ENCODE results near the gene NIPBL.
"Not testable (repeated sequence)": the region's sequence is repeated elsewhere in the genome, so short reads cannot be mapped to it uniquely, and the experiment has no call there.

NIPBL gene

GRCh38 chr5:36885566-36886485 lies 9.3 kb downstream of the NIPBL start:
- no peak for TF ChIP-seq CTCF (IDR thresholded peaks at IDR 0.05; ENCODE audit: unreplicated experiment in 3 of 3)
- Mint-ChIP-seq H3K36me3 (ENCODE audit: low read depth) (peaks cover 22% of the 10 kb centered on the region), H3K4me1 (peaks cover 34% of the 10 kb centered on the region), H3K9me3 (no peaks in the 10 kb centered on the region), H3K27ac (no peak overlapping the region), H3K27me3 (ENCODE audit: low read depth) (no peaks in the 10 kb centered on the region), H3K4me3 (no peak overlapping the region)

- H3K9me3 Mint-ChIP-seq = peaks cover 6% of the 10 kb centered on the region
- H3K4me3 Mint-ChIP-seq = no peak overlapping the region
- TF ChIP-seq CTCF (IDR thresholded peaks at IDR 0.05; ENCODE audit: unreplicated experiment in 3 of 3) = no peak
- peaks cover 24% of the 10 kb centered on the region for H3K4me1 Mint-ChIP-seq
- no peak overlapping the region for H3K27ac Mint-ChIP-seq
- H3K27me3 Mint-ChIP-seq (ENCODE audit: low read depth) = no peaks in the 10 kb centered on the region
- H3K36me3 Mint-ChIP-seq (ENCODE audit: low read depth) = peaks cover 31% of the 10 kb centered on the region
These were observed 10.2 kb downstream of the NIPBL start for GRCh38 chr5:36886791-36887190.

- Mint-ChIP-seq H3K9me3 (peaks cover 9% of the 10 kb centered on the region), H3K27ac (no peak overlapping the region), H3K4me3 (no peak overlapping the region), H3K4me1 (peaks cover 19% of the 10 kb centered on the region), H3K27me3 (ENCODE audit: low read depth) (no peaks in the 10 kb centered on the region), H3K36me3 (ENCODE audit: low read depth) (peaks cover 35% of the 10 kb centered on the region)
- TF ChIP-seq CTCF (IDR thresholded peaks at IDR 0.05; ENCODE audit: unreplicated experiment in 3 of 3) = no peak
These were observed 11.0 kb downstream of the NIPBL start for GRCh38 chr5:36887532-36887931.

GRCh38 chr5:36888303-36888702 lies 11.7 kb downstream of the NIPBL start:
- Mint-ChIP-seq H3K4me1 (peaks cover 19% of the 10 kb centered on the region), H3K27me3 (ENCODE audit: low read depth) (no peaks in the 10 kb centered on the region), H3K9me3 (peaks cover 9% of the 10 kb centered on the region), H3K27ac (no peak overlapping the region), H3K4me3 (no peak overlapping the region), H3K36me3 (ENCODE audit: low read depth) (peaks cover 35% of the 10 kb centered on the region)
- no peak for TF ChIP-seq CTCF (IDR thresholded peaks at IDR 0.05; ENCODE audit: unreplicated experiment in 3 of 3)

- Mint-ChIP-seq H3K27me3 (ENCODE audit: low read depth) (no peaks in the 10 kb centered on the region), H3K27ac (no peak overlapping the region), H3K4me3 (no peak overlapping the region), H3K9me3 (peaks cover 9% of the 10 kb centered on the region), H3K36me3 (ENCODE audit: low read depth) (peaks cover 40% of the 10 kb centered on the region), H3K4me1 (peaks cover 14% of the 10 kb centered on the region)
- TF ChIP-seq CTCF (IDR thresholded peaks at IDR 0.05; ENCODE audit: unreplicated experiment in 3 of 3) = no peak
These were observed 12.7 kb downstream of the NIPBL start for GRCh38 chr5:36889264-36889663.

GRCh38 chr5:36891266-36891665 lies 14.7 kb downstream of the NIPBL start:
- H3K36me3 Mint-ChIP-seq (ENCODE audit: low read depth) = peaks cover 52% of the 10 kb centered on the region
- H3K27ac Mint-ChIP-seq = no peak overlapping the region
- H3K27me3 Mint-ChIP-seq (ENCODE audit: low read depth) = no peaks in the 10 kb centered on the region
- H3K4me1 Mint-ChIP-seq = peaks cover 12% of the 10 kb centered on the region
- TF ChIP-seq CTCF (IDR thresholded peaks at IDR 0.05; ENCODE audit: unreplicated experiment in 3 of 3) = no peak
- no peak overlapping the region for H3K4me3 Mint-ChIP-seq
- peaks cover 22% of the 10 kb centered on the region for H3K9me3 Mint-ChIP-seq

GRCh38 chr5:36892085-36892830 lies 15.7 kb downstream of the NIPBL start:
- not testable (repeated sequence) for H3K27me3 Mint-ChIP-seq (ENCODE audit: low read depth); H3K27ac Mint-ChIP-seq; H3K4me3 Mint-ChIP-seq
- Mint-ChIP-seq H3K36me3 (ENCODE audit: low read depth) (peaks cover 56% of the 10 kb centered on the region), H3K4me1 (peaks cover 14% of the 10 kb centered on the region), H3K9me3 (peaks cover 24% of the 10 kb centered on the region)

Data from nephron (organoid).